T-helper 2 cell (primary cell): ENCODE results near the gene VWF.

Experiments
- DNase-seq, 5 experiments: peaks; one replicate each; pipeline versions ENCODE4 v3.0.0 to v3.0.0-alpha.2; 2012 to 2022

Gene VWF

DNA sequence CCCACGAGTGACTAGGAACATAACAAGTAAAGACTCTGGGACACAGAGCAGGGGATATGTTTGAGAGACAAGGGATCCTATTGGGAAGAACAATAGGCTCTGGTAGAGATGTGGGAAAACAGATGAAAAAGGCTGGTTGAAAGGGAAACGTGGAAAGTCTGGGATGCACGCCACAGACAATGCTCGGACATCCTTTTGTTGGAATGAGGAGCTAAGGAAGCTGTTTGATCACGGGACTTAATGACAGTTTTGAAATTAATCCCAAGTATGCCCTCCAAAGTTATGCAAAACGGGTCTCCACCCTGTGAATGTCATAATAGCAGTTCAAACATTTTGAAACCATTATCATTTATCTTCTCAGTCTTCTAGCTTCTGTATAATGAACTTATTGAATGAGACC is 147.8 kb downstream of the VWF start:
- DNase-seq: no peak

DNA sequence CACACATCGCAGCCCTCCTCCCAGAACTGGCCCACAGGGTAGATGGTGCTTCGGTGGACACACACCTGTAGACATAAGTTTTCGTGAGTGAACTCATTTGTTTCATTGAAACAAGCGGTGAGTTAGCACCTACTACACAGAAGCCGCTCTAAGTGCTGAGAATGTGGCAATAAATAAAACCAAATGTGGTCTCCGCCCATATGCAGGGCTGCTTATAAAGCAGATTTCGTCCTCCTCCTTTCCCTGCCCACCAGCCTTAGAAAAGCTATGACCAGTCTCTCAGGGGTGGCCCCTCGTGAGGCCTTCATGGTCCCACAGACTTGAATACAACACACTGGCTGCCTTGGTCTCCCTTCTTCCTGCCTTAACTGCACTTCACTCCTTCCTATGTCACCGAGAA is 148.3 kb downstream of the VWF start:
- DNase-seq: no peak

DNA sequence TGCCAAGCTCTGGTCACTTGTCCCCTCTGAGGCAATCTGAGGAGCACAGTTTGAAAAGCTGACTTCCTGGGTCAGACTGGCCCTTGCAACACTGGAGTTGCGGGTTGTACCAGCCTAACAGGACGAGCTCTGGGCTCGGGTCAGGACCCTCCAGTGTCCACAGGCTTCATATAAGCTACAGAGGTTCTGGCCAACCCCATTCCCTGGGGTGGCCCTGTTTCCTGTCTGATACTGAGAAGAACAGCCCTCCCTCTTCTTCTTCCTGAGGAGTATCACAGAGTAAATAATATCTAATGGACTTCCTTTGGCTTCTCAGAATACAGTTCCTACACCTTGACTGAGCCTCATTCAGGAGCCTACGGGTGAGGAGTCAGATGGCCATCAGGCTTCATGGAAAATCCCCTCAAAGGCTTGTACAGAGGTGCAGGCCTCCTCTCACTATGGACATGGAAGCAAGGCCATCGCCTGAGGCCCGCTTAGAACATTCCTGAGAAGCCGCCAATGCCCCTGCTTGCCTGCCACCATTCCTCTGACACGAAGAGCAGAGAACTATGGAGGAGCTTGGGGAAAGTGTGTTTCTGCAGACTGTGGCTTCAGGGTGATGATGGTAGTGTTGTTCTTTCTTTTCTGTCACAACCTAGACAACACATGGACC is 150.9 kb downstream of the VWF start:
- no peak for DNase-seq

DNA sequence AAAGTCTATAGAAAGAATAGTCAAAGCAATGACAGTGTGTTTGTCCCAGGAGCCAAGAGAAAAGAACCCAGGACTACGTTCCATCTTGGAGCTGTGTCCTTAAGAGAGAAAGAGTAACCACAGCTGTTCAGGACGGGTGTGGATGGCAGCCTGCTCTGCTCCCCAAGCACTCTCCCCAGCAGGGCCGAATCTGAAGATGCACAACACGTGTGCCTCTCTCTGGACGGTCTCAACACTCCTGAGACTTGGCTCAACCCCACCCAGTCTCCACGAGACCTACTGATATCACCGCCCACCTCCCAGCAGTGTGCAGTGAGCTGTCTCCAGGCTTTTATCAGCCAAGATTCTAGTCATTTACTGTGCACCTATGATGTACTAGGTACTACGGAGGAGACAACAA is 152.1 kb downstream of the VWF start:
- DNase-seq: no peak

DNA sequence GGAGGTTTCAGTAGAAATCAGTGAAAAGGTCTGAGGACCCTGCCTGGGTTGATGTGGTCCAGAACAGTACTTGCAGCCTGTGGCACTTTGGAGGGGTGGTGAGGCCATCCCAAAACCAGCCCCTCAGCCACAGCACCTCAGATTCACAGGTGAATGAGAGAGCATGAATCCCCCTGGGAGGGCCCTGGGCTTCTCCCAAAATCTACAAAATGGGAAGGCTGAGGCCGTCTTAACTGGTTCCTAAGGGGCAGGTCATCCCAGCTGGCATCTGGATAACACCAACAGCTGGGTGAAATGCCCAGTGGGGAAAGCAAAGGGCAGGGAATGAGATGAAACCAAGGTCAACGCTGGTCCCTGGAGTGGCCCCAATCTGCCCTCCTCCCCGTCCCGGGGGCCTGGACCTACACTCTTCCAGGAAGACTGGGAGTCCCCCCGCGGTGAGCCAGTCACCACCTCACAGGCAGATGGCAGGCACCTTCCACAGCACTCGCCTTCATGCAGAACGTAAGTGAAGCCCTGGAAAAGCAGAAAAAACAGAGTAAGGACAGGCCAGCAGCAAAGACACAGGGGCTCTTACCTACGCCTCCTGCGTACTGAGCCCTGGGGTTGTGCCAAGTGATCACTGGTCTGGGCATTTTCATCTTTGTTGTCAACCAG is 153.1 kb downstream of the VWF start:
- no peak for DNase-seq

DNA sequence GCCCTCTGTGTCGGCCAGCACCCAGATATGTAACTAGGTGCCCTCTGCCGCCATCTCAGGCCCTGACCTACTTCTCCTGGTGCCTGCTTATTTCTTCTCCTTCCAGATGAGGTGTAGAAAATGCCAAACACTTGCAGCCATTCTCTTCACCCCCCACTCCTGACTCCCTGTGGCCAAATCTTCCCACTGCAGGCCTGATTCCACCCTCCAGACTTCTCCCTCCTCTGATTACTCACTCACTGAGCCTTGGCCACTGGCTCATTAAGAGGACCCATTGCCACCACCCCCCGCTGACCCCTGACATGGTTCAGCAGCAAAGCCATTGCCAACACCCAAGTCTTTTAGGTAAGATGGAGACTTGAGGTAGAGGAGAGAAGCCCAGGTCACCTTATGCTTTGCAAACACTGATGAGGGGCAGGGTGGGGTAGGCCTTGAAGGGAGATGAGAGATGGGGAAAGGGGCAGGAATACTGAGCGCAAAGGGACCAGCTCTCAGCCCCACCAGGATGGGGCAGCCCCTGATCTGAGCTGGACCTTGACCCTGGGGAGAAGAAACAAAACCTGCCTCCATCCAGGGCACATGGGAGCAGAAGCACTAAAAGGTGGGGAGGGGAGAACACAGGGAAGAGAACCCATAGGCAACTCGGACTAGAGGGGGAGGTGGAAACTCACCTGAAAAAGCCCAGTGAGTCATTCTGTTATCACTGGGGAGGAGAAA is 154.3 kb downstream of the VWF start:
- DNase-seq: no peak

DNA sequence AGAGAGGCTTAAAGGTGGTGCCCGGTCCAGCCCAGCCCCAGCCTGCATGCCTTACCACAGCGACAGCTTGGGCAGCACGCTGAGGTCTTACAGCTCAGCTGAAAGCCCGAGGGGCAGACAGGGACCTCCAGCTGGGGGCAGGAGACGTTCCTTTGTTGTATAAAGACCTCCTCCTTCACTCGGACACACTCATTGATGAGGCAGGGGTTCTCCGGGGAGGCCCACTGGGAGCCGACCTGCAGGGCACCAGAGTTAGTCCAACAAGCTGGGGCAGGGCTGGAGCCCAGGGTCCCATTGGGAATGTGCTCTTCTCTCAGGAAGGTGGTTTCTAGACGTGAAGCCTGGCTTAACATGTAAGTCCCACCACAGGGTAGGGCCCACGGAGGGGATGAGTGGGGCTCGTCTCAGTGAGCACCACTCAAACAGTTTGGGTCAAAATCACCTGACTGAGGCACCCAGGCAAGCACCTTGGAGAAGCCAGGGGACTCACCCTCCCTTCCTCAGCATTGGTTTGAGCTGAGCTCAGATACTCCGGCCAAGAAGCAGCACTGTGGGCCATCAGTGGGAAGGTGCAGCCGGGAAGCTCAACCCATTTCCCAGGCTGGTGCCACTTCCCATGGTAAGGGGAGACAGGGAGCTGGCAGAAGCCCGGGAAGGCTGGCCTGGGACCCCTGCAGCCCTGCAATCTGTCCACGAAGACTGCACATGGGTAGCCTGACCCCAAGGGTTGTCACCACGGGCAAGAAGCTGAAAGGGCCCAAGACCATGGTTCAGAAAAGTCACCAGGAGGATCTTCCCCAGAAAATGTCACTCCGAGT is 155.1 kb downstream of the VWF start:
- no peak for DNase-seq

DNA sequence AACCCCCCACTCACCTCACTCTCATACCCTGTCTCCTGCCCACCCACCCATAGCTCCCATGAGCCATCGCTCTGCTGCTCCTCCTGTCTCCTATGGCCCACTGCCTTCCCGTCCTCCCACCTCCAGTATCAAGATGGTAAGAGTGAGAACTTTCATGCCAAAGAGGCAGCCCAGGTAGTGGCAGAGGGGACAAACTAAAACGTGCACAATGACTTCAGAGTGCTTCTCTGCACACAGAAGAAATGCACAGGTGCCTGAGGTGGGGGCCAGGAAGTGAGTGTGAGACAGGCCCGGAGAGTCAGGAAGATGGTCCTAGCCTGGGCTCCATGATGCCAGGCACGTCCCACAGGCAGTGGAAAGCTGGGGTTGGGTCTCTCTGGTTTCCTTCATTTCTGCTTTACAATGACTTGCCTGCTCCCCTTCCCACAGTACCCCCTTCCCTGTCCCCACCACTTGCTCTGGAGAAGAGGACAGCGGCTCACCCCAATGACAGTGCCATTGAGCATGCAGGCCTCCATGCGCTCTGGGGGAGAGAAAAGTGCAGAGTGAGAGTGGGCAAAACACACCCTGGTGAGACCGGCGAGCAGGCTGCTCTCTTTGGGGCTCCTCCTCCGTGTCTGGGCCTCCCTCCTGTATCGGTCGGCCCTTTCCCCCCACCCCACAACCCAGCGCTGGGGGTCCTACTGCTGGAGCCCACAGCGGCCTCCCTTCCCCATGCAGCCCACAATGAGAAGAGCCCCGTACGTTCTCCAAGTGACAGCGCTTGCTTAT is 156.6 kb downstream of the VWF start:
- DNase-seq: no peak

DNA sequence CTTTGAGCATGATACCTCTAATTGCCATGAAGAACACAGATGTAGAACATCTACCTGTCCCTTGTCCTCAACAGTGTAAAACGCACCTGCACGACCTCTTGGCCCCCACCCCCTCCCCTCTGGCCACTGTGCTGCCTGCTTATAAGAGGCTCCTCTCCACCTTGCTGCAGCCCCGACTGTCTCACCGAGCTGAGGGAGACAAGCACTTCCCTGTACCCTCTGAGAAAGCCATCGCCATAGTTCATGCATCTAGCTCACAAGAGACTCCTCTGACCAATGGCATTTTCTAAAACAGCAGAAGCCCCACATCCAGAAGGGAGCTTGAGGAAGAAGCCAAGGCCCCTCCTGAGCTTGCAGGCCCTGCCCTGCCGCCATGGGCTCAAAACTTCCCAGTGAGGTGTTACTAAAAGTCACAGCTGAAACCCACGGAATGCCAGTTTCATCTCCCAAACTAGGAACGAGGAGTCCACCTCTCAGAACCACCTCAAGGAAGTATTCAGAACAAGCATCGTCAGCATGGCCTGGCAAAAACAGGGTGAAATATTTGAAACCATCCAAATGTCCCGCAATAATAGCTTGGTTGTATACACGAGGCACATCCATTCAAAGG is 157.9 kb downstream of the VWF start:
- DNase-seq: no peak

DNA sequence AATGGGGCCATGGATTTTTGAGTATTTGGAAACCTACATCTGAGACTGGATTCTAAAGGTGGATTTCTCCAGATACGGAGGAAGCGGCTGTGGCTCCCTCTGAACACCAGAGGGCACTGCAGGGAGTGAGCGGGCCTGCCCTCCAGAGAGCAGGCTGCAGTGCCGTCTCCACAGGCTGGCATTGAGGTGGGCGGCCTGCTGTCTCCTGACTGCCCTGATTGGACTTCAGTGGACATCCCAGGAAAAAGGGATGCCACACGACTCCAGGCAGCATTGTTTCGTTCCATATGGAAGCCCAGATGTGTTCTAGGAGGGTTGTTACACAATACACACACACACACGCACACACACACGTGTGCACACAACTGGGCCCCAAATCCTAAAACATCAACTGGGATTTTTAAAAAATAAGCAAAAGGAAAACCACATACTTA is 158.5 kb downstream of the VWF start:
- DNase-seq: peak in 3 of 5 experiments; percentile 14 to 30 (median 19)

DNA sequence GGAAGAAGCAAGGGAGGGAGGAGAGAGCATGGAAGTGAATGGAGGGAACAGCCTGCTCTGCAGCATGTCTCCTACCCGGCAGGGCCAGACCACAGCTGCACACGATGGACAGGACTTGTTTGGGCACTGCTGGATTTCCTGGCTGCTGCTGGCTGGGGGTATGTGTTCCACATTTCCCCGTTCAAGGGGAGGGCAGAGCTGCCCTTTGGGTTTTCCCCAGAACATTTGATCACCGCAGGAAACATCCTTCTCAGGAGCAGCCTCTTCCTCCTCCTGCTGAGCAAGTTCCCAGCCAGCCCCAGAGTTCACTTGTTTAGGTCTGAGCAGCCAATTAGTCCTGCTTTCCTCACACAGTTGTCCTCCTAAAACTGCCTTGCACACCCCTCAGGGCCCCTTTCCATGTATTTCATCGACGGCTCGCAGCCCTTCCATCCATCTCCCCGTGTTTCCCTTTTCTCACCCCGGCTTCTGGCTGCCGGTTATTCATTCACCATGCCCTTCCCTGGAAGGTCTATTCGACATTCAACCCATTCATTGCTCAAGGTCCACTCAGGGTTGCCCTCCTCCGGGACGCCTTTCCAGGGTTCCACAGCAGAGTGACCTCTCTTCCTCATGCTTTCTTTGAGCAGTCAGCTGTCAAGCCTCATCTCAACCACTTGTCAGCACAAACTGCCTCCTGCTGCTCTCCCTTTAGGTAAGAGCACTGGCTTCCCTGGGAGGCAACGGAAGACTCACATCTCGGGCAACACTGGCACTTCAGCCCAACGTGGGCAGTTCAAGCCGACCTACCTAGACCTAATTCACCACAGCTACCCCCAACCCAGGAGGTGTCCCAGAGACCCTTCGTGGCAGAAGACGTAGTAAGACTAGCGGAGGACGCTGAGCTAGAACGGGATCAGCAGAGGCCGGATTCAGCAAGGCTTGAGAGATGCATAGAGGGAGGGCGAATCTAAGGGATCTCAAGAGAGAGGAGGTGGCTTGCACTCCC is 159.3 kb downstream of the VWF start:
- DNase-seq: no peak

DNA sequence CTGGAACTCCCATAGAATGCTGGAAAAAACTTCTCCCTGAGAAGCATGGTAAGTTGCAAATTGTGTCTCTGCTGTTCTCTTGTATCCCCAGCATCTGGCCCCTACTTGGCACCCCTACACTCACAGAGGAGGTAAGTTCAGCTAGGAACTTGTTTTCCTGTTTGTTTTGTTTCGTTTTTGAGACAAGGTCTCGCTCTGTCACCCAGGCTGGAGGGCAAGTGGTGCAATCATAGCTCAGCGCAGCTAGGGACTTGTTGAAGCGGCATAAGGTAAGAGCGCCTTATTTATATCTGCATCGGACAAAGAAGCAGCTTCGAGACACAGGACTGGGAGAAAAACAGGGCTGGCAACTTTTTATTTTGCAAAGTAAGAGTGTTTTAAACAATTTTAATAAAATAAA is 161.0 kb downstream of the VWF start:
- no peak for DNase-seq

DNA sequence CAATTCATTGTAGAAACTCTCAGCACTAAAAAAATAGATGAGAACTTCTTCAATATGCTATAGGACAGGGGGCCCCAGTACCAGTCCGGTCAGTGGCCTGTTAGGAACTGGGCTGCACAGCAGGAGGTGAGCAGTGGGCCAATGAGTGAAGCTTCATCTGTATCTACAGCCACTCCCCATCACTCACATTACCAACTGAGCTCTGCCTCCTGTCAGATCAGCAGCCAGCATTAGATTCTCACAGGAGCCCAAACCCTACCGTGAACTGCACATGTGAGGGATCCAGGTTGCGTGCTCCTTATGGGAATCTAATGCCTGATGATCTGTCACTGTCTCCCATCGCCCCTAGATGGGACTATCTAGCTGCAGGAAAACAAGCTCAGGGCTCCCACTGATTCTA is 163.7 kb downstream of the VWF start:
- no peak for DNase-seq

DNA sequence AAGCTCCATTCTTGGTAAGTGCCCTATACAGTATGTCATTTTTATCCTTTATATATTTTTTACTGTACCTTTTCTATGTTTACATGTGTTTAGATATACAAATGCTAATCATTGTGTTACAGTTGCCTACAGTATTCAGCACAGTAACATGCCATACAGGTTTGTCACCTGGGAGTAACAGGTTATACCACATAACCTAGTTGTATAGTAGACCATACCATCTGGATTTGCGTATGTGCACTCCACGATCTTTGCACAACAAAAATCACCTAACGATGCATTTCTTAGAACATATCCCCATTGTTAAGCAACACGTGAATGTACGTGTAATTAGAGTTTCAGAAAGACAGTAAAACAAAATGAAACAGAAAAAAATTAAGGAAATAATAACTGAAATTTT is 167.5 kb downstream of the VWF start:
- no peak for DNase-seq

DNA sequence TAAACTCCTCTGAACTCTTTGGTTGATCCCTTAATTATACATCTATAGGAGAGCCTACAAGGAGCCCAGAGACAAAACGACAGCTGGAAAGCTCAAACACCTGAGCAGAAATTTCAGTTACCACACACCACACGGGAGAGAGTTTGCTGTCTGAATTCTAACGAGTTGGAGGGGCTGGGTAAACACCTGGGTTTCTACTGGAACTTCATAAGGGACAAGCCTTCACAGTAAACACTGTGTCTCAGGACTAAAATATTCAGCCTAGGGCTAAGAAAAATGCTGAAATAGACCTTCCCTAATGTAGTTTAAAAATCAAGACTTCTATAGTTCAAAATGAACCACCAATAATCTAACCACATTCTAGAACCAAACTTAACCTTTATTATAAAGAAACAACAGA is 169.8 kb downstream of the VWF start:
- no peak for DNase-seq

DNA sequence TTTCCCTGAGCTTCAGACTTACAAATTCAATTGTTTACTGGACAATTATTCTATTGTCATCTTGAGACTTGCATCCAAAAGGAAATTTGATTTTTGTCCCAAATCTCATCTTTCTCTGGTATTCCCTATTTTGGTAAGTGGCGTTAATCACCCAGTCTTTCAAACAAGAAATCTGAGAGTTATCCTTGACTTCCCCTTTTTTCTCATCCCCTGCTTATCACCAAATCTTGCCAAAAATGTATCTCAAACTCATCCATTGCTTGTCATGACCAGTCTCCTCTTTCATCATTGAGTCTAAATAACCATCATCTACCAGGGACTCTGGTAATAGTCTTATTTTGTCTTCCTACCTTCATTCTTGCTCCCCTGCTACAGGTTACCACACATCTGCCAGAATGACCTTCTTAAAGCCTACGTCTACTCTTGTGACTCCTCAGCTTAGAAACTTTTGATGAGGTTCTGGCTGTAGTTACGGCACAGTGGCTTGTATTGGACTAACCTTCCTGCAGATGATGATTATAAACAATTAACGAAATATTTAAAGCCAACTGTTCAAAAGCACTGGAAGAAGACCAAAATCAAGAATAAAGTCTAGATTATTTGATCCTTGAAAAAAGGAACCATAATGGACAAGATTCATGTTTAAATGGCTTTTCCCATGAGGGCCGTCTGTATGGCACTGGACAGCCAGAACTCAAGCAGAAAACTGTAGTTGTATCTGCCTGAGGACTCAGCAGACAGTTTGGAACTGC is 170.5 kb downstream of the VWF start:
- DNase-seq: no peak

DNA sequence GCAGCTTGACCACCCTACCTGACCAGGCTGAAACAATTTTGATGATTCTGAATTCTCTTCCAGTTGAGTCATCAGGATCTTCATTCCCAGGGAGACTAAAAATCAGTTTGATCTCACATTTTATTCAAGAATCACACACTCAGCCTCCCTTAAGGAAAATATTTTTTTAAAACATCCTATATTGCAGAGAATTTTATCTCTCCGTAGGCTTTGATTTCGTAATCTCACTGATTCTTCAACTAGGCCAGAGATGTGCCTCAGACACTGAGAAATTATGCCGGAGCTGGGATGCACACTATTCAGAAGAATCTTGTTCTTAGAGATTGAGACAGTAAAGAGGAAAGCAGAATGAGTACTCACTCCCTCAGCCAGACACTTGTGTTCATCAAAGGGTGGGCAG is 172.4 kb downstream of the VWF start:
- DNase-seq: no peak

DNA sequence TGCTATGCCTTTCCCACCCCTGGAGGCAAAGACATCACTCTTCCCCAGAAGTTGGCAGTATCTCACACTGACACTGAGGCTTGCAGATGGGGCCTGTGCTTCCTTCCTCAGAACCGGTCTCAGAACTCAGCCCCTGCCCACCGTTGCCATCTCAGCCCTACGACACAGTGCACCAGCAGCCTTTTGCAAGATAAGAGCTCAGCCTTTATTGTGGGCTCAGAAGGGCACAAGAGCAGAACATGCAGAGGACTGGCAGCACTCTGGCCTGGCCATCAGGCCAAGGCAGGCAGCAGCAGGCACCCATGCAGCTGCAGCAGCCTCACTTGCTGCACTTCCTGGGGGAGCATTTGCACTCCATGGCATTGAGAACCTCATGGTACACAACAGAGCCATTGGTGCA is 175.8 kb downstream of the VWF start:
- no peak for DNase-seq

DNA sequence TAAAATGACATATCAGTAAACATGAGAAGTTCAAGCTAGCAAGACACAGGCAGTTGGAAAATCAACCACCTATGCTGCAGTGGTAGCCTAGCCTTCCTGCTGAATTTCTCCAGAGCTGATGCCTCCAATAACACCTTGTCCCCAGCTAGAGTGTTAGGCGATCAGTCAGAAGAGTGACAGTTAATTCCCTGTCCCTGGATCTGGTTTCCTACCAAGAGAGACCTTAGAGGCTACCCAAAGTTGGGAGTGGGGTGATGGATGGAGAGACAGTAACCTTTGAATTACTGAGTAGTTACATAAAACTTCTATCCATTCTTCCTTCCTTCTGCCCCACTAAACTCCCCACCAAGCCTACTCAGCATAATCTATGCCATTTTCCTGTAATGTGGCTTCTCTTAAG is 177.5 kb downstream of the VWF start:
- DNase-seq: no peak

DNA sequence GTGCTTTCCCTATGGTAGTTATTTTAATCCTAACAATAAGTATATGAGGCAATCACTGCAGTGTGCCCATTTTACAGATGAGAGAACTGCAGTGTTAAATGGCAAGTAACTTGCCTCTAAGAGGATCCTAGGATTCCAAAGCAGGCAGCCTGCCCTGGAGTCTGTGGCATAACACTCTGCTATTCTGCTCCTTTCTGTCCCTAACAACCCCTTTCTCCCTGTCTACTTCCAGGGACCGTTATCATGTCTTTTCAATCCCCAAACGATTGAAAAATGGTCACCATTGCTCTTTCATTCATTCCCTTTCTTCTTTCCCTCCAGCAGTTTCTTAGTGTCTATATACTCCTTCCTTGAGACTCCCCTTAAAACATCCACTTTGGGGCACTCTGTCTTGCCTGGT is 178.1 kb downstream of the VWF start:
- DNase-seq: no peak
